Duodenal mucosa (tissue), 2 donors: ENCODE measurements around the gene INSYN2B.

Experiments
- H3K27ac ChIP-seq: one replicate; pipeline ENCODE4 v1.7.0; 2013; ENCODE audit warnings: low read depth, low read length
- H3K27me3 ChIP-seq, 2 donors: one replicate each; pipeline ENCODE4 v1.7.0; 2013; ENCODE audit warnings: low read length in 2 of 2, control low read depth in 1 of 2; ENCODE audit not compliant: insufficient read depth in 2 of 2, control insufficient read depth in 1 of 2
- H3K36me3 ChIP-seq, 2 donors: one replicate each; pipeline ENCODE4 v1.7.0; 2013; ENCODE audit warnings: low read length in 2 of 2, control low read depth in 1 of 2; ENCODE audit not compliant: insufficient read depth in 2 of 2, control insufficient read depth in 1 of 2
- H3K4me1 ChIP-seq, 2 donors: one replicate each; pipeline ENCODE4 v1.7.0; 2013; ENCODE audit warnings: low read length in 2 of 2, control low read depth in 1 of 2; ENCODE audit not compliant: insufficient read depth in 2 of 2, control insufficient read depth in 1 of 2
- H3K4me3 ChIP-seq, 2 donors: one replicate each; pipeline ENCODE4 v1.7.0; 2013; ENCODE audit warnings: low read length in 2 of 2, low read depth in 1 of 2
- H3K9ac ChIP-seq, 2 donors: one replicate each; pipeline ENCODE4 v1.7.0; 2013; ENCODE audit warnings: low read length in 2 of 2, low read depth in 1 of 2
- H3K9me3 ChIP-seq, 2 donors: one replicate each; pipeline ENCODE4 v1.7.0; 2013; ENCODE audit warnings: low read length in 2 of 2, control low read depth in 1 of 2; ENCODE audit not compliant: control insufficient read depth in 1 of 2

The INSYN2B gene

GRCh38 chr5:169867347-169867746, 112.9 kb downstream of the INSYN2B start:
- Histone ChIP-seq H3K9me3 (no peaks in the 10 kb centered on the region), H3K9ac (no peak overlapping the region), H3K27ac (no peak overlapping the region), H3K27me3 (no peaks in the 10 kb centered on the region), H3K4me1 (no peaks in the 10 kb centered on the region), H3K4me3 (no peak overlapping the region), H3K36me3 (no peaks in the 10 kb centered on the region)

GRCh38 chr5:169864483-169864882, 115.8 kb downstream of the INSYN2B start:
- Histone ChIP-seq H3K9ac (no peak overlapping the region), H3K4me3 (no peak overlapping the region), H3K27ac (no peak overlapping the region), H3K9me3 (no peaks in the 10 kb centered on the region), H3K4me1 (no peaks in the 10 kb centered on the region), H3K27me3 (no peaks in the 10 kb centered on the region), H3K36me3 (no peaks in the 10 kb centered on the region)

GRCh38 chr5:169862391-169862811, 117.9 kb downstream of the INSYN2B start:
- H3K9ac ChIP-seq = no peak overlapping the region
- no peak overlapping the region for H3K27ac ChIP-seq
- H3K4me3 ChIP-seq = no peak overlapping the region
- no peaks in the 10 kb centered on the region for H3K9me3 ChIP-seq
- H3K4me1 ChIP-seq = no peaks in the 10 kb centered on the region
- H3K36me3 ChIP-seq = no peaks in the 10 kb centered on the region
- no peaks in the 10 kb centered on the region for H3K27me3 ChIP-seq

- Histone ChIP-seq H3K4me3 (no peak overlapping the region), H3K27me3 (no peaks in the 10 kb centered on the region), H3K9ac (no peak overlapping the region), H3K4me1 (no peaks in the 10 kb centered on the region), H3K27ac (no peak overlapping the region), H3K9me3 (no peaks in the 10 kb centered on the region), H3K36me3 (no peaks in the 10 kb centered on the region)
These were observed 118.4 kb downstream of the INSYN2B start for GRCh38 chr5:169861934-169862333.

GRCh38 chr5:169861433-169861832, 118.9 kb downstream of the INSYN2B start:
- Histone ChIP-seq H3K27ac (no peak overlapping the region), H3K4me3 (no peak overlapping the region), H3K4me1 (no peaks in the 10 kb centered on the region), H3K27me3 (no peaks in the 10 kb centered on the region), H3K9ac (no peak overlapping the region), H3K36me3 (no peaks in the 10 kb centered on the region), H3K9me3 (no peaks in the 10 kb centered on the region)

GRCh38 chr5:169860585-169860984, 119.7 kb downstream of the INSYN2B start:
- H3K27ac ChIP-seq = no peak overlapping the region
- H3K9me3 ChIP-seq = no peaks in the 10 kb centered on the region
- H3K4me1 ChIP-seq = no peaks in the 10 kb centered on the region
- no peaks in the 10 kb centered on the region for H3K36me3 ChIP-seq
- no peak overlapping the region for H3K9ac ChIP-seq
- no peak overlapping the region for H3K4me3 ChIP-seq
- H3K27me3 ChIP-seq = no peaks in the 10 kb centered on the region

GRCh38 chr5:169856571-169856970, 123.7 kb downstream of the INSYN2B start:
- H3K9ac ChIP-seq = no peak overlapping the region
- no peaks in the 10 kb centered on the region for H3K9me3 ChIP-seq
- no peak overlapping the region for H3K4me3 ChIP-seq
- H3K27ac ChIP-seq = no peak overlapping the region
- no peaks in the 10 kb centered on the region for H3K27me3 ChIP-seq
- no peaks in the 10 kb centered on the region for H3K36me3 ChIP-seq
- H3K4me1 ChIP-seq = no peaks in the 10 kb centered on the region

- H3K36me3 ChIP-seq = peaks cover 0 to 3% of the 10 kb centered on the region in 2 donors
- H3K27ac ChIP-seq = no peak overlapping the region
- H3K27me3 ChIP-seq = no peaks in the 10 kb centered on the region
- H3K4me3 ChIP-seq = no peak overlapping the region
- no peaks in the 10 kb centered on the region for H3K4me1 ChIP-seq
- no peak overlapping the region for H3K9ac ChIP-seq
- H3K9me3 ChIP-seq = peaks cover 6 to 11% of the 10 kb centered on the region in 2 donors
These were observed 128.9 kb downstream of the INSYN2B start for GRCh38 chr5:169851321-169851850.

GRCh38 chr5:169850409-169850808, 129.9 kb downstream of the INSYN2B start:
- no peak overlapping the region for H3K27ac ChIP-seq
- no peaks in the 10 kb centered on the region for H3K4me1 ChIP-seq
- H3K9me3 ChIP-seq = peaks cover 6 to 11% of the 10 kb centered on the region in 2 donors
- no peaks in the 10 kb centered on the region for H3K27me3 ChIP-seq
- no peak overlapping the region for H3K9ac ChIP-seq
- peaks cover 0 to 3% of the 10 kb centered on the region in 2 donors for H3K36me3 ChIP-seq
- no peak overlapping the region for H3K4me3 ChIP-seq

GRCh38 chr5:169848792-169849191, 131.5 kb downstream of the INSYN2B start:
- peaks cover 0 to 3% of the 10 kb centered on the region in 2 donors for H3K36me3 ChIP-seq
- no peak overlapping the region for H3K4me3 ChIP-seq
- no peaks in the 10 kb centered on the region for H3K27me3 ChIP-seq
- no peak overlapping the region for H3K27ac ChIP-seq
- H3K9ac ChIP-seq = no peak overlapping the region
- no peaks in the 10 kb centered on the region for H3K4me1 ChIP-seq
- peaks cover 6 to 11% of the 10 kb centered on the region in 2 donors for H3K9me3 ChIP-seq

- H3K4me1 ChIP-seq = no peaks in the 10 kb centered on the region
- no peak overlapping the region for H3K4me3 ChIP-seq
- peaks cover 0 to 3% of the 10 kb centered on the region in 2 donors for H3K36me3 ChIP-seq
- no peaks in the 10 kb centered on the region for H3K27me3 ChIP-seq
- H3K27ac ChIP-seq = no peak overlapping the region
- H3K9ac ChIP-seq = no peak overlapping the region
- peaks cover 6 to 11% of the 10 kb centered on the region in 2 donors for H3K9me3 ChIP-seq
These were observed 132.0 kb downstream of the INSYN2B start for GRCh38 chr5:169848271-169848670.
